Amniotic stem cell (primary cell): Measurements from ENCODE around the gene MAD1L1.

ENCODE experiments used
- DNase-seq: peaks from one replicate; lab custom pipeline; 2025; lab: John Stamatoyannopoulos, UW

MAD1L1 gene

DNA sequence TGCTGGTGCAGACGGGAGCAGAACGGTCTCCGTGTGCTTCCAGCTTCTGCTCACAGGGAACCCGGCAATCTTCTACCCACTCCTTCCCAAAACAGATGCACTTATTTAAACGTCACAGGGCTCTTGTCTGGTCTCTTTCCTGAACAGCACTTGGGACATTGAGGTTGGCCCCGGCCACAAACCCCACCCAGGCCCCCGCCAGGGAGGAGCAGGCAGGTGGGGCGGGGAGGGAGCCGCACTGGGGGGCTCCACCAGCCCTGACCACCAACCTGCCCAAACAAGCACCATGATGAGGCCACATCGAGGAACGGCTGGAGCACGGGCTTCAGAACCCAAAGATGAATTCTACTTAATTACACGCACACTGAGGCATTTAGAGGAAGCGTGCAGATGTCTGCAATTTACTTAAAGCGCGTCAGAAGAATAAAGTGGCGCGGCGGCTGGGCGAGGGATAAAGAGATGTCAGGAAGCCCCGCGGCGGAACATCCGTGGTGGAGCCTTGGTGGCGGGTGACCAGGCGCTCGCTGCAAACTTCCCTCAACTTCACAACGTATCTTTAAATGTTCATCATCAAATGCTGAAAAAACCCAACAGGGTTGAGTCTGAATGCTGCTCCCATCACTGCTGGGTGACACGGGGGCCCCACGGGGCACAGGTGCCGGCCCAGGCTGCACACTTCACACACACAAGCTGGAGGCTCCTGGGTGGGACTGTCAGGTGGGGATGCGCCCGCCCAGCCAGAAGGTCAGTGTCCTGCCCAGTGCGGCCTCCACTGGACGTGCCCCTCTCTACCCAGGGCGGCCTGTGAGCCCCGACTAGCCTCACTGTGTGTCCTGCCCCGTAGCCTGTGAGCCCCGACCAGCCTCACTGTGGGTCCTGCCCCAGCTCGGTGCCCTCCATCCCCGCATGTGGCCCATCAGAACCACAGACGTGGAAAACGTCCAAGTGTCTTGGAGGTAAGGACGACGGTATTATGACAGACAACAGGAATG is 279.2 kb downstream of the MAD1L1 start:
- no peak for DNase-seq

DNA sequence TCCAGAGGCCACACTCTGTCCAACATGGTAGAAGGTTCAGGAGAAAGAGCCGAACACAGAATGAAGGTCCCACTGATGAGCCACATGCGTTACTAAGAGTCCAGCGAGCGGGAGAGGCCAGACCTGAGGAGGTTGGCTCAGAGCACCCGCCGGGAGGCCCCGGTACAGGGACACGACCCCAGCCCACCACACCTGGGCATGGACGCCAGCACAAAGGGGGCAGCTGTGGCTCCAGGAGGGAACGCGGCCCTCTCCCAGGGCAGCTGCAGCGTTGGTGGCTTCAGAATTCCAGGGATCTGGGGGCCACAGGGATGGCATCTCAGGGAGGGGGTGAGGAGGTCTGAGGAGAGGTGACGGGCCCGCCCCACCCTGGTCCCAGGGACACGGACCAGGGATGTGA is 280.0 kb downstream of the MAD1L1 start:
- no peak for DNase-seq

DNA sequence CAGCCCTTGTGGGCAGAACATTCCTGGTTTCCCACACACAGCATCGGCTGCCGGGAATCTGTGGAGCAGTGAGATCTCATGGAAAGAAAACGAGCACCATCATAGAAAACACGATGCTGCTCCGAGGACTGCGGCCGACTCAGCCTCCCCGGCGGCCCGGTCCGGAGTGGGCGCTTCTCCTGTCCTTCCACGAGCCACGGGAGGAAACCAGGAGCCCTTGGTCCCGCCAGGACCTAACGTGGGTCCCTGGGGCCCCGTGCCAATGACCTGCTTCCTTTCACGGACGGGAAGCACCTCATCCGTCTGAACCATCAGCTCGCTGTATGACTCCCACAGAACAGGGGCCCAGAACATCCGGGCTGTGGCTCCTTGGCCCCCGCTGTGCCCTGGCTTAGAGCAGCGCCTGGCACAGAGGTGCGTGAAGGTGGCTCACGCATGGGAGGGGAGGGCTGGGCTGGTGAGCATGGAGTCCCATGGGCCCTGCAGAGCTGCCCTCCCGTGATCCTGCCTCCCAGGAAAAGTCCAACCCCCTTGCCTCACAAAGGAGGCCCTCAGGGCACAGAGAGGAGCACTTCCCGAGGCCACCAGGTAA is 280.5 kb downstream of the MAD1L1 start:
- DNase-seq: no peak

DNA sequence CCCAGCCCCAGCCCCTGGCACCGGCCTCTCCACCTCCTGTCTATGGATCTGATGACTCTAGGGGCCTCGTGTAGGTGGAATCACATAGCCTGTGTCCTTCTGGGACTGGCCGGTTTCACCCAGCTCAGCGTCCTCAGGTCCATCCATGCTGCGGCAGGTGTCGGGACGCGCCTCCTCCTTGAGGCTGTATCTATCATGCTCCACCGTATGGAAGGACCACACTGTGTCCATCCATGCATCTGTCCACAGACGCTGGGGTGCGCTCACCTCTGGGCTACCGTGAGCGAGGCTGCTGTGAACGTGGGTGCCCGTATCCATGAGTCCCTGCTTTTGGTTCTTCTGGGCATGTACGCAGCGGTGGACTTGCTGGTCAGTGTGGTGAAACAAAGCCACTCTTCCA is 281.1 kb downstream of the MAD1L1 start:
- DNase-seq: no peak

DNA sequence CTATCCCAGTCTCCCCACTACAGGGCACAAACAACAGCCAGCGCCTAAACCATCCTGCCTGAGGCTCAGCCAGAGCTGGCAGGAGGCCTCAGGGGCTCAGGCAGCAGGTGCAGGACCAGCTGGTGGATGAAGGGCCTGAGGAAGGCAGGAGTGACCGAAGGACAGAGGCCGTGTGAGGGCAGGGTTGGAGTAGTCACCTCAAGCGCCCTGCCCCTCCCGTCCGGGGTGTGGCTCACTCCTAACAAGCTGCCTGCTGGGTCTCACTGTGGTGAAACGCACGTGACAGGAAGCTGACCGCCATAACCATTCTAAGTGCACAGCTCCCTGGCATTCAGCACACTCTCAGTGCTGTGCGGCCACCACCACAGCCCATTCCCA is 281.6 kb downstream of the MAD1L1 start:
- no peak for DNase-seq

DNA sequence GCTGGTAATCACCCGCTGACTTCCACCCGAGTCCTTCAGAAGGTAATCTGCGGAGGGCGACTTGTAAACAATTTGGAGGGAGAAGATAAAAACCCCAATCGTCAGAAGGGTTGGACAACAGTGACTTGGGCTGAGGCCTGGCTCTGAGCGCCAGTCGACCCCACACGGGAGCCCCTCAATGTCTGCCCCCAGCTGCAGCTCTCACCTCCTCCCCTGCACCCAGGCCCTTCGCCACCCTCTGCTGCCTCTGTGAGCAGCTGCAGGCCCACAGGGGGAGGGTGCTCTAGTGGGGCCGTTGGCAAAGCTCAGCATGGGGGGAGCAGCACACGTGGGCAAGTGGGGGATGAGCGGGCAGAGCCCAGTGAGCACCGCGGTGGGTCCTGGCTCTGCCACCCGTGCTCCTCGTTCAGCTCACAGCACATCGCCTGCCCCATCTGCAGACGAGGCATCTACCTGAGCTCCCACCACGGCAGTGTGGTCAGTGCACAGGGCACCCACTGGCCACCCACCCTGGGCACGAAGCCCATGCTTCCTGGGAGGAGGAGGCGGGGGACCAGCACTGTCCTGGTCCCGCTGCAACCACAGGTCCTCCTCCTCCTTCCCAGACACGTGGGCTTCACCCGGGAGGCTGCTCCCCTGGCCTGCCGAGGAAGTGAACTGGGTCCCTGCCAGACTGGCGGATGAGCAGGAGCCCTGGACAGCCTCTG is 282.1 kb downstream of the MAD1L1 start:
- DNase-seq: no peak

DNA sequence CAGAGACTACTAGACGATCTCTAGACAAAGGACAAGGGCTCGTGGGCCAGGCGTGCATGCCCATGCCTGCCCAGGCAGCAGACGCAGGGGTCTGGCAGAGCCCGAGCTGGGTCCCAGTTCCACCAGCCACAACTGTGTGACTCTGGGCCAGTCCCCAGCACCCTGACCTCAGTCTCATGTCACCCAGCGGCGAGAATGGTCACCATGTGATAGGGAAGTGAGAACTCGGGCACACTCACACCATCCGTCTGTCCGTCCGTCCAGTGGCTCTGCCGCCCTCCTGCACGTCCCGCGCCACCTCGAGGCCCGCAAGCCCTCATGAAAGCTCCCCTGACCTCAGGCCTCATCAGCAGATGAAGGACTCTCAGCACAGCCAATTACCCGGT is 282.7 kb downstream of the MAD1L1 start:
- no peak for DNase-seq

DNA sequence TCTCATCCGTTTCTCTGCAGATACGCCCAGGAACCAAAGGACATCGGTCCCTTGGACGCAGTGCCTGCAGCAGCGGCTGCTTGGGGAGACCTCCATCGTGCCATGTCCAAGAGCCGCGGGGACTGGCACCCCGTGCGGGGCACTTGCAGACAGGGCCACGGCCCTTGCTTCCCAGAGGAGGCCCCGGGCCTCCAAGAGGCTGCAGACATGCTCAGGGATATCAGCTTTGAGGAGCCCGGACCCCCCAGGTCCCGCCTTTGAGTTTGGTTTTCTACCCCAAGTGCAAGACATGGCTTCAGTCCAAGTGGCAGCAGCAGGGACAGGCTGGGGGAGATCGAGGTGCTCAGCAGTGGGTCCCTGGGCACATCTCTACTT is 283.1 kb downstream of the MAD1L1 start:
- no peak for DNase-seq

DNA sequence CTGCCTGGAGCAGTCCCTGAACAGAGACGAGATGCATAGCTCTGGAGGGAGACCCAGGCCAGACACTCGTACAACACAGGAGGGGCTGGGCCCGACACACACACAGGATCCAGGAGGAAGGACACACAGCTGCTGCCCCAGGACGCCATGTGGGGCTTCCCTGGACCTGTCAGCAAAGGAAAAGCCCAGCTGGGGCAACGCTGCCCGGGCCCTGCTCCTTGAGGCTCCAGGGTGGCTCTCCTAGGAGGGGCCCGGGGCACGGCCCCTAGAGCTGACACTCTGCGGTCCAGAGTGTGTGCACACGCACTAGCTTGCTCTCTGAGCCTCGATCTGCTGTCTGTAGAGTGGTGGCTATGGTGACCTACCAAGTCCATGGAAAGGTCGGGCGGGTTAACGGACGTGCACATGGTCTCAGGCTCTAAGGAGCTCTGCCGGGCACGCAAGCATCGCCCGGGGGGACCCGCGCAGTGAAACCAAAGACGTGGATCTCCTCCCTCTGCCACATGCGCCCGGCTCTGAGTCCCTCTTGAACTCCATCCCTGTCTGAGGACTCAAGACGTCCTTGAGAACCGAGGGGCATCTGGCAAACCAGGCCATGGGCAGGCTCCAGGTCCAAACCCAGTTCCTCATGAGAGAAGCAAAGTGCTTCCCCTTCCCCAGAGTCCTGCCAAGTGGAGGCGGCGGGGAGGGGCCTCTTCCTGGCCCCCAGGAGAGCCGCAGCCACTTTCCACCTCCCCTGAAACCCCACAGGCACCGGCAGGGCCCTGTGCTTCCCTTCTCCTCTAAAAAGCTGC is 283.7 kb downstream of the MAD1L1 start:
- no peak for DNase-seq

DNA sequence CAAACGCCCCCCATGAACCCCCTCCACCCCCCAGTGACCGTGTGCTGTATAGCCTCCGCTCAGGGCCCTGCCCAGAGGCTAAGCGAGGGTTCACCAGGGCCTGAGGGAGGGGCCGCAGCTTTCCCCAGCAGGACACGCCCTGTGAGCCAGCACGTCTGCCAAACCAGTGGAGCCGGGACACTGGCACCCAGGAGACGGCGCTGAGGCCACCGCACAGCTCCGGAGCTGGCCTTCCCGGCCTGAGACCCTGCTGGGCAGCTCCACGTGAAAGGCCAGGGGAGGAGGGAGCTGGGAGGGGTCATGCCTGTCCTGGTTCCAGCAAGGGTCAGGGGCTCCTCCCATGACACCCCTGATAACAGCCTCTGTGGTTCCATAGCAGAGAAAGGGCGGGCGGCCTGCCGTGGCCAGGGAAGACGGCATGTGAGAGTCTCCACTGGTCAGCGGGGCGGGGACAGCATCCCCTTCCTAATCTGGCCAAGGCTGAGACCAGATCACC is 284.4 kb downstream of the MAD1L1 start:
- DNase-seq: no peak

DNA sequence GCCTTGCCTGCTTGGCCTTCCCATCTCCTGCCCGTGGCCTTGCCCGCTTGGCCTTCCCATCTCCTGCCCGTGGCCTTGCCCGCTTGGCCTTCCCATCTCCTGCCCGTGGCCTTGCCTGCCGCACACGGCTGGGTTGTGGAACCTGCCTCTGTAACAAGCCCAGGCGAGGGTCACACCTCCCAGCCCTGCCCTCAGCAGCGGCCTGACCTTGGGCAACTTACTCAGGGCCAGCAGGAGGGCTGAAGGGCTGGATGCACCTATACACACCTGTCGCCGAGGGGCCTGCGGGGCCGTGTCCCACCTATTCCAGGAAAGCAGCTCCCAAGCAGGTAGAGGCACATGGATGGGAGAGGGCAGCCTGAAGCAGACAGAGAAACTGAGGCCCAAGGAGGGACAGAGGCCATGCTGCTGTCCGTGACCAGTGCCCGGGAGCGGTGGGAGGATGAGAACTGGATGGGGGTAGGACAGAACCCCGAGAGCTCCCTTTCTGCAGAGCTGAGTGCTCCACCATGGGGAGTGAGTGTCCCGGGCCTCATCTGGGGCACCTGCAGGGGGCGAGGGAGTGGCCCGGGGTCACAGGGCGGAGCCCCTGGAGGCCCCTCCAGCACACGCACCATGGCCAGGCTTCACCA is 285.0 kb downstream of the MAD1L1 start:
- DNase-seq: no peak

DNA sequence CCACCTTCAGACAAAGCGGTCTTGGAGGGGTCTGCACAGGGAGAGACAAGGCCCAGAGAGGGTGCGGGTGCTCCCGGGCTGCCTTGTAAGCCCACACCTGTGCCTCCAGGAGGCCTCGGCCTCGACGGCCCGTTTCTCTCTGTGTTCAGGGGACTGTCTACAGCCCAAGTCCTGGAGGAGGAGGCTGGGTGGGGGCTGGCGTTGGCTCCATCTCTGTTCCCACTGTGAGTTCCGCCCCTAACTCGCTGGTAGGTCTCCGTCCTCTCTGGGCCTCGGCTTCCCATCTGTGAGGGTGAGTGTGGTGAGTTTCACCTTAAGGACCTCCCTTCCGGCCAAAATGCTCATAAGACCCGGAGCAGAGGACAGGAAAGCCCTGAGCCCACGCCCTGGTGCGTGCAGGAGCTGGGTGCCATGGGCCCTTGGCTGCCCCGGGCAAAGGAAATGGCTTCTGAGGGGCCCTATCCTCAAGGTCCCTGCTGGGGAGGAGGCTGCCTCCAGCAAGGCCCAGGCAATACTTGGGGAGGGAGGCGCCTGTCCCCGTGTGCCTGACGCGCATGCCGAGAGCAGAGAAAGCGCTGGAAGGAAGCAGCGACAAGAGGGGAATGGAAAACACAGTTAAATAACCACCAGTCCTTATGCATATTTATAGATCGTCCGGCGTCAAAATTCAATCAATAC is 285.8 kb downstream of the MAD1L1 start:
- DNase-seq: no peak

DNA sequence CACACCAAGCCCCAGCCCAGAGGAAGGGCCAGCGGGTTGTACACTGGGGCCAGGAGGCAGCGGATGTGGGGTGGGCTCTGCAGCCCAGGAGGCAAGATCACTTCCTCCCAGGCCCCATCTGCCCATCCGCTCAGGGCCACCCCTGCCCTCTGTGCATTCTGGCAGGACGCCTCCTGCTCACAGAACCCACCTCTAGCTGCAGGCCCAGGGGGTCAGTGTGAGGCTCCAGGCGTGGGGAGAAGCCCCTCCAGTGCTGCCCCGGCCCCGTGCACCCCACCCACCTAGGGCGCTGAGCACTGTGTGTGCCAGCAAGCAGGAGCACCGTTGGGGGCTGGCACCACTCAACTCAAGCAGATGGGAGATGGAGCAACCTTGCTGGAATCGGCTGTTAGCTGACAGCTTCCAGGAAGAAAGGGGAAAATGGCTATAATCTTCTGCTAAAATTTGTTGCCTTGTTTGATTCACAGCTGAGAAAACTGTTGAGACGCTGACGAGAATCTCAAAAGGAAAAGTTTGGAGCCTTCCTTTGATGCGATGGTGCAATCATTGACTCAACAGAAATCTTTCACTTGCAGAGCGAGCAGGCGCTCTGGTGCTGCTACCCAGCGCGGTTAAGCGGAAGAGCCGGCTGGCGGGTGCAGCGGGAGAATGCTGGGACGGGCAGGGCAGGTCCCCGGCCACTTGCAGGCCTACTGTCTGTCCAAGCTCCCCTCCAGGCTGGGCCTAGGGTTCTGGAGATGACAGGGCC is 286.5 kb downstream of the MAD1L1 start:
- DNase-seq: no peak

DNA sequence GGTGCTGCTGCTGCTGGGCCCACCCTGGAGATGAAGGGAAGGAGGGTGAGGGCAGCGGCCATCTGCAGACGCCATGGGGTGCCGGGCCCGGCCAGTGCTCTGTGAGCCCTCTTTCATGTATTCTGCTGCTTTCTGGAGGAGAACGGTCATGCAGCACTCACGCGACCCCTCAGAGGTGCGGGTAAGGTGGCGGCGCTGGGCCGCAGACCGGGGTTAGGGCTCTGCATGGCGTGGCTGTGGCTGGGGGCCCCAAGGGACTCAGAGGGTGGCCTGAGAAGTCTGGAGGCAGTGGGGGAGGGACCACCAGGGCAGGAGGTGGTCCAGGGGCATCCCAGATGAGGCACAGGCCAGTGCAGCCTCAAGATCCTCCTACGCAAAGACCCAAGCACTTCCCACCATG is 287.2 kb downstream of the MAD1L1 start:
- DNase-seq: no peak

DNA sequence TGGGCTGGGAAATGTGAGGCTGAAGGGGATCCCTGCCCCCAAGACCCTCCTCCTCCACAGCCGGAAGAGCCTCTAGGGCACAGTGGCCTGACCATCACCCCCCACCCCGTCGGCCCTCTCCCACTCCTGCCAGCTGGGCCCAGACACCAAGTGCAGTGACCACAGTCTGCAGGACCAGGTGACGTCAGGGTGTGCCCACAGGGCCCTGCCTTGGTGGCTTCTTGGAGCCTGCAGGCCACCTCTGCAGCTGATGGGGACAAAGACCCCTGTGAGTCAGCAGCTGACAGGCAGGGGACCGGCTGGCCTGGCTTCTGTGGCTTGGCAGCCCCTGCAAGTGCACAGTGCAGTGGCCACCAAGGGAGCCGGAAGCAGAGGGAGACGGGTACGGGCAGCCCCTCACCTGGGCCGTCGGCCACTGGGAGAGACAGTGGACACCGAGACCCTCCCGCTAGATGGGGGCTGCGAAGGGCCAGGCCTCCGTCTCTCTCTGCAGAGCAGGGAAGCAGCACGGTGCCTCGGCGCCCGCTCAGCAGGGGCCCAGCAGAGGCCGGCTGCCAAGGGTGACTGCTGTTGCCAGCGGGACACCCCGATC is 288.0 kb downstream of the MAD1L1 start:
- no peak for DNase-seq

DNA sequence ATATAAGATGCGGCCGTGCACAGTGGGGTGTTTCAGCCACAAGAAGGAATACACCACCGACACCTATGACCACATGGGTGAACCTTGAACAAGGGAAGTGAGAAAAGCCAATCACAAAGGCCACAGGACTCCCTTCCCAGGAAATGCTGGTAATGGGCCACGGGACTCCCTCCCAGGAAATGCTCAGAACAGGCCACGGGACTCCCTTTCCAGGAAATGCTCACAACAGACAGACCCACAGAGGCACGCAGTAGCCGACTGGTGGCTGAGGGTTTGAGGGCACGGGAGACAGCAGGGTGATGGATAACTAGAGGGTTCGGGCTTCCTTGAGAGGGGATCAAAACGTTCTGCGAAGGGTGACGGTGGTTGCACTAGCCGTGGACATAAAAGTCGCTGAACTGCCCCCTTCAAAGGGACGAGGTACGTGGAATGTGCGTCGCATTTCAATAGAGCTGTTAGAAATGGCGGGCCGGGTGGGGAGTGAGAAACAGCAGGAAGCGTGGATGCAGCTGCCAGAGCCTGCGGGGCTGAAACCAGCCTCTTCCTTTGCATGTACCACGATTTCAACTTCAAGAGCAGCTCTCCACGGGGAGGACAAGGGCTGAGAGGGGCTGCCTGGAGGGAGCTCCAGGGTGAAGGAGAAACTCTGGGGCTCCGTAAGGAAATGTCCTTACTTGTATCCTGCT is 288.7 kb downstream of the MAD1L1 start:
- no peak for DNase-seq

DNA sequence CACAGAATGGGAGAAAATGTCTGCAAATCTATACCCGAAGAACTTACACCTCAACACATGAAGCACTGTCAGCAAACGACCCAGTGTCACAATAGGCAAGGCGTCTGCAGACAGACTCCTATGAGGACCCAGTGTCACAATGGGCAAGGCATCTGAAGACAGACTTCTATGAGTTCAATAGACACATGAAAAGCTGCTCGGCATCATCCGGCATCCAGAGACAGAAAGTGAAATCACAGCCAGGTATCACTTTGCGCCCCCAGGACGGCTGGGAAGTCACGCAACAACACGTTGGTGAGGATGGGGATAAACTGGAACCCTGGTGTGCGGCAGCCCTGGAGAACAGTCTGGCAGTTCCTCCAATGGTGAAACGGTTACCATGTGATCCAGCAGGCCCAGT is 289.4 kb downstream of the MAD1L1 start:
- no peak for DNase-seq

DNA sequence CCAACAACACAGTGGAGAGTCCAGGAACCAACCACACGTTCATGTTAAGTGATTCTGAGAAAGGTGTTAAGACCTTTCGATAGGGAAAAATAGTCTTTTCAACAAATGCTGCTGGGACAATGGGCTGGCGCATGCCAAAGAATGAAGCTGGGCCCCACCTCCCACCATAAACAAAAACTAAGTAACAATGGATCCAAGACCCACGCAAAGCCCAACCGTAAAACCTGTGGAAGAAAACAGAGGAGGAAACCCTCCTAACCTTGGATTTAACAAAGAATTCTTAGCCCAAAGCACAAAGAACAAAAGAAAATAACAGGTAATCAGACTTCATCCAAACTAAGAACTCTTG is 289.8 kb downstream of the MAD1L1 start:
- DNase-seq: no peak

DNA sequence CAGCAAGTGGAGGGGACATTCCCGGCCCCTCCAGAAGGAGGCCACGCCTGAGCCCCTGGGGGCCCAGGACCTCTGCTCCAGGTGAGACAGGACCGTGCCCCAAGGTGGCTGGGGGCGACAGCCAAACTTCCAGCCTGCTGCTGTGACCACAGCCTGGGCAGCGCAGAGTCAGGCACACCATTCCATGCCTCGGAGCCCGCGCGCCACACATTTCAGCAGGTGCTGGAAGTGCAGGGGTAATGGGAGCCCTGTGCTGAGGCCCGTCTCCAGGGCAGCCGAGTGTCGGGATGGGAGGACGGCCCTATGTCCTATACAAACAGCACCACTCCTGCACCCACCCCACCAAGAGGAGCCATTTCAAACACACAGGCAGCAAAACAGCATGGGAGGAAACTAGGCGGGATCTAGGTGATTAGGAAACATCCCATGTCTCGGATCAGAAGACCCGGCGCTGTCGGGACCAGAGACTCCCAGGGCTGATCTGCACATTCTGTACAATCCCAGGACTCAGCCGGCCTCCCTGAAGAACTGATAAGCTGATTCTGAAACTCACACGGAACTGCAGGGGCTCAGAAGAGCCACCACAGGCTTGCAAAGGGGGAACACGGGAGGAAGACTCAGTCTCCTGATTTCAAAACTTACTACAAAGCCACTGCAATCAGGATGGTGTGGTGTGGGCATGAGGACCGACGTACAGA is 290.4 kb downstream of the MAD1L1 start:
- DNase-seq: no peak
